ENCODE data around the gene OR2J3.

GRCh38 chr6:29153083-29153482 lies 45.2 kb downstream of the OR2J3 start:
- TF ChIP-seq CTCF (IDR thresholded peaks at IDR 0.05 in 4 of 5, conservative IDR thresholded peaks at IDR 0.05 in 1 of 5) (no peak), POLR2A (IDR thresholded peaks at IDR 0.05) (no peak)

Measured in gastrocnemius medialis (tissue), 4 donors.